CD4-positive, CD25-positive, alpha-beta regulatory T cell (primary cell): ENCODE measurements around the gene RIOK3. TPM values are rescaled to one million over a fixed set of nuclear protein-coding genes. Genes with fewer than 3 reads are reported as not detected.
"Not testable (repeated sequence)": the region's sequence is repeated elsewhere in the genome, so short reads cannot be mapped to it uniquely, and the experiment has no call there.

ENCODE experiments used
- ATAC-seq, 2 donors: fragments of 150-1000 bp; cut with Tn5 transposase; one replicate each; pipeline ENCODE4 v1.10.0; 2021; ENCODE audit warnings: low read depth in 2 of 2, moderate number of reproducible peaks in 2 of 2, moderate library complexity in 1 of 2
- DNase-seq, 3 donors: peaks; one replicate each; pipeline versions ENCODE4 v3.0.0 to v3.0.0-alpha.2; 2012 to 2022; ENCODE audit warnings: mixed read lengths in 1 of 3
- H3K27ac ChIP-seq: one replicate; pipeline ENCODE4 v1.7.0; 2013; ENCODE audit warnings: mild to moderate bottlenecking, low read length; ENCODE audit not compliant: insufficient read depth, poor library complexity, severe bottlenecking
- H3K27me3 ChIP-seq: one replicate; pipeline ENCODE4 v1.7.0; 2013; ENCODE audit warnings: low read length; ENCODE audit not compliant: control insufficient read depth, insufficient read depth
- H3K36me3 ChIP-seq: one replicate; pipeline ENCODE4 v1.7.0; 2013; ENCODE audit warnings: mild to moderate bottlenecking, low read length, moderate library complexity; ENCODE audit not compliant: control insufficient read depth, insufficient read depth
- H3K4me1 ChIP-seq: 2 replicates; pipeline ENCODE4 v1.7.0; 2013; ENCODE audit warnings: mild to moderate bottlenecking, low read length; ENCODE audit not compliant: insufficient read depth, control insufficient read depth, poor library complexity, severe bottlenecking
- H3K4me3 ChIP-seq: one replicate; pipeline ENCODE4 v1.7.0; 2013; ENCODE audit warnings: low read depth, mild to moderate bottlenecking, low read length, moderate library complexity
- H3K9me3 ChIP-seq, 2 experiments: 1 replicate in 1 of 2; 2 replicates in 1 of 2; pipeline ENCODE4 v1.7.0; 2013; ENCODE audit warnings: low read length in 2 of 2, mild to moderate bottlenecking in 1 of 2, moderate library complexity in 1 of 2; ENCODE audit not compliant: control insufficient read depth in 2 of 2
- H3K27ac Mint-ChIP-seq, 3 donors: one replicate each; pipeline ENCODE4 v1.8.0; 2020 to 2022; ENCODE audit warnings: mild to moderate bottlenecking in 3 of 3, mixed read lengths in 3 of 3, moderate library complexity in 2 of 3
- H3K27me3 Mint-ChIP-seq: one replicate; pipeline ENCODE4 v1.8.0; 2022; ENCODE audit warnings: mild to moderate bottlenecking, mixed read lengths
- H3K36me3 Mint-ChIP-seq: one replicate; pipeline ENCODE4 v1.8.0; 2020; ENCODE audit warnings: mixed read lengths
- H3K4me1 Mint-ChIP-seq, 4 donors: one replicate each; pipeline ENCODE4 v1.8.0; 2020 to 2022; ENCODE audit warnings: mixed read lengths in 4 of 4, mild to moderate bottlenecking in 1 of 4
- H3K4me3 Mint-ChIP-seq, 4 donors: one replicate each; pipeline ENCODE4 v1.8.0; 2020 to 2022; ENCODE audit warnings: mild to moderate bottlenecking in 4 of 4, mixed read lengths in 4 of 4, moderate library complexity in 3 of 4
- H3K9me3 Mint-ChIP-seq, 7 donors: one replicate each; pipeline ENCODE4 v1.8.0; 2020 to 2022; ENCODE audit warnings: mixed read lengths in 7 of 7, mild to moderate bottlenecking in 3 of 7, moderate library complexity in 2 of 7
- polyA plus RNA-seq, 4 donors: library from polyadenylated mRNA; unstranded; fragments of 300-500 nt; fragmentation: Illumina TruSeq; gene quantifications; one replicate each; pipeline ENCODE4 v1.2.3, GENCODE V29; 2021
- total RNA-seq: library from RNA; stranded (reverse); gene quantifications from one replicate; pipeline ENCODE4 v1.2.3, GENCODE V29; 2022

Gene RIOK3
- total and polyA plus RNA-seq, 5 donors from 2014 or later, result 43.2 to 136 (median 49.0) TPM

DNA sequence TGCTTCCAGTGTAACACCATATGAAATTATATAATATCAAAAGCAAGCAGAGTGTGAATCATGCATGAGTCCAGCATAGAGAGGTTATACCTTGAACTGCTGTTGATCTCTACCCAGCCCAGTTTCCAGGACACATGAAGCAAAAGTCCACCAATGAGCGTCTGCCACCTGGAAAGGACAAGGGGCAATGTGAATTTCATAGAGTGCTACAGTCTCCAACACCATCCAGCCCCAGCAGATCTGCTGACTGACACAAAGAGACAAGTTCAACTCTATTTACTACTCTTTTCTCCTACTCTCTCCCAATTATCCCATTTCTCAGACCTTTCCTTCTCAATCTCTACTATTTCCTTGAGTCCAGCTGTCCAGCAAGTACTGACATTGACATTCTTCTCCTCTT is 31.8 kb upstream of the RIOK3 start:
- no peaks in the 10 kb centered on the region for H3K27me3 ChIP-seq
- H3K36me3 ChIP-seq, result no peaks in the 10 kb centered on the region
- Mint-ChIP-seq H3K4me1 (no peaks in the 10 kb centered on the region), H3K4me3 (no peak overlapping the region), H3K9me3 (no peaks in the 10 kb centered on the region), H3K27me3 (no peaks in the 10 kb centered on the region), H3K36me3 (peaks cover 5% of the 10 kb centered on the region), H3K27ac (no peak overlapping the region)
- no peak for DNase-seq
- no peak overlapping the region for H3K4me3 ChIP-seq
- H3K27ac ChIP-seq, result no peak overlapping the region
- no peaks in the 10 kb centered on the region for H3K9me3 ChIP-seq
- ATAC-seq, result no peak
- no peaks in the 10 kb centered on the region for H3K4me1 ChIP-seq

DNA sequence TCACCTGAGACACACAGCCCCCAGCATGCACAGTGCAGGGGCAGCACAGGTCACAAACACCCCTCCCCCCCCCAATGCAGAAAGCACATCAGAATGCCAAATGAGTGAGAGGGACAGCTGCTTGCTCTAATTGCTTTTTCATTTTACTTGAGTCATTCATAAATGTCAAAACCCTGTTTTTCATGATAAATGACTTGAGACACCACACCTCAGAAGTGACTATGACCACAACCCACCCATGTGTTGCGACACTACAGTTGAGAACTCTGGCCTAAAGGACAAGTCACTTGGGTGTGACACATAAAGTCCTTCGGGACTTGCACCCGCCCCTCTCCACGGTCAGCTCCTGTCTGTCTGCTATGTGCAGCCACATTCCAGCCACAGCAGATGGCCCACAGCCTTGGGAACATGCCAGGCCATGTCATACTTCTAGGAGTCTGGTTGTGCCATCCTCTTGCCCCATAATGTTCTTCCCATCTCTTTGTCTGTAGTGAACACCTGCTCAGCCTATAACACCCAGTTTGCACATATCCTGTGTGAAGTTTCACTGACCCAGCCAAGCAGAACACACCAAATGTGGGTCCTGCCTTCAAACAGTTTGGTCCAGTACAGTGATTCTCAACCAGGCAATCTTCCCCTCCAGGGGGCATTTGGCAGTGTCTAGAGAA is 30.2 kb upstream of the RIOK3 start:
- no peak overlapping the region for H3K27ac Mint-ChIP-seq
- no peaks in the 10 kb centered on the region for H3K9me3 ChIP-seq
- H3K4me3 ChIP-seq, result no peak overlapping the region
- no peaks in the 10 kb centered on the region for H3K36me3 ChIP-seq
- H3K4me3 Mint-ChIP-seq, result no peak overlapping the region
- H3K27me3 ChIP-seq, result no peaks in the 10 kb centered on the region
- ATAC-seq (peak in 1 of 2 donors; percentile 40), DNase-seq (no peak)
- no peaks in the 10 kb centered on the region for H3K4me1 ChIP-seq
- H3K4me1 Mint-ChIP-seq, result no peaks in the 10 kb centered on the region
- no peaks in the 10 kb centered on the region for H3K9me3 Mint-ChIP-seq
- no peak overlapping the region for H3K27ac ChIP-seq
- H3K36me3 Mint-ChIP-seq, result peaks cover 7% of the 10 kb centered on the region
- H3K27me3 Mint-ChIP-seq, result no peaks in the 10 kb centered on the region

DNA sequence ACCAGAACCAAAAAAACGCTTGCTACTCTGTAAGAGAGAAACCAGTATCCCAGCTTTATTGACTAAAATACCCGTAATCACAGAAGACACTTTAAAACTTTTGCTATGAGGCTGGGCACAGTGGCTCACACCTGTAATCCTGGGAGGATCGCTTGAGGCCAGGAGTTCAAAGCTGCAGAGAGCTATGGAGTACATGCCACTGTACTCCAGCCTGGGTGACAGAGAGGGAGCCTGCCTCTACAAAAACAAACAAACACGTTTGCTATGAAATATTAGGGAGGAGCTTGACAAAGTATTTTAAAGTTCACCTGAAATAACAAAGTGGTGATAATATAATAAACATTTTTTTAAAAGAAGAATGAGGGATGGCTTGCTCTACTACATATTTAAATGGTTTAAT is 28.5 kb upstream of the RIOK3 start:
- DNase-seq, result no peak
- Mint-ChIP-seq H3K4me1 (no peaks in the 10 kb centered on the region), H3K27me3 (no peaks in the 10 kb centered on the region), H3K36me3 (peaks cover 10% of the 10 kb centered on the region), H3K4me3 (no peak overlapping the region), H3K9me3 (no peaks in the 10 kb centered on the region), H3K27ac (peak overlapping the region in 1 of 3 donors; percentile 1)
- no peak overlapping the region for H3K27ac ChIP-seq
- H3K4me3 ChIP-seq, result no peak overlapping the region
- no peaks in the 10 kb centered on the region for H3K36me3 ChIP-seq
- no peaks in the 10 kb centered on the region for H3K4me1 ChIP-seq
- H3K27me3 ChIP-seq, result no peaks in the 10 kb centered on the region
- no peaks in the 10 kb centered on the region for H3K9me3 ChIP-seq
- no peak for ATAC-seq

DNA sequence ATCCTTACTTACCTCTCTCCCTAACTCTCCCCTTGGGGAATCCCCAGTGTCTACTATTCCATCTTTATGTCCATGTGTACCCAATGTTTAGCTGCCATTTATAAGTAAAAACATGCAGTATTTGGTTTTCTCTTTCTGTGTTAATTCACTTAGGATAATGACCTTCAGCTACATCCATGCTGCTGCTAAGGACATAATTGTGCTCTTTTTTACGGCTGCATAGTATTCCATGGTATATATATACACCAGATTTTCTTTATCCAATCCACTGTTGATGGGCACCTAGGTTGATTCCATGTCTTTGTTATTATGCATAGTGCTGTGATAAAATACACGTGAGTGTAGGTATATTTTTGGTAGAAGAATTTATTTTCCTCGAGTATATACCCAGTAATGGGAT is 24.3 kb upstream of the RIOK3 start:
- H3K4me3 ChIP-seq, result no peak overlapping the region
- no peak overlapping the region for H3K27ac ChIP-seq
- H3K36me3 Mint-ChIP-seq, result peaks cover 9% of the 10 kb centered on the region
- DNase-seq (no peak), ATAC-seq (no peak)
- no peak overlapping the region for H3K4me3 Mint-ChIP-seq
- H3K4me1 ChIP-seq, result no peaks in the 10 kb centered on the region
- H3K9me3 ChIP-seq, result no peaks in the 10 kb centered on the region
- no peaks in the 10 kb centered on the region for H3K36me3 ChIP-seq
- no peak overlapping the region for H3K27ac Mint-ChIP-seq
- no peaks in the 10 kb centered on the region for H3K27me3 Mint-ChIP-seq
- no peaks in the 10 kb centered on the region for H3K9me3 Mint-ChIP-seq
- no peaks in the 10 kb centered on the region for H3K27me3 ChIP-seq
- H3K4me1 Mint-ChIP-seq, result no peaks in the 10 kb centered on the region

DNA sequence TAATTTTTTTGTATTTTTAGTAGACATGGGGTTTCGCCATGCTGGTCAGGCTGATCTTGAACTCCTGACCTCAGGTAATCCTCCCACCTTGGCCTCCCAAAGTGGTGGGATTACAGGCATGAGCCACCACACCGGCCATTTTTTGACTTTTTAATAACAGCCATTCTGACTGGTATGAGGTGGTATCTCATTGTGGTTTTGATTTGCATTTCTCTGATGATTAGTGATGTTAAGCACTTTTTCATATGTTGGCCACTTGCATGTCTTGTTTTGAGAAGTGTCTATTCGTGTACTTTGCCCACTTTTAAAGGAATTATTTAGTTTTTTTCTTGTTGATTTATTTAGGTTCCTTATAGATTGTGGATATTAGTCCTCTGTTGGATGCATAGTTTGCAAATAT is 23.5 kb upstream of the RIOK3 start:
- H3K27me3 Mint-ChIP-seq, result not testable (repeated sequence)

DNA sequence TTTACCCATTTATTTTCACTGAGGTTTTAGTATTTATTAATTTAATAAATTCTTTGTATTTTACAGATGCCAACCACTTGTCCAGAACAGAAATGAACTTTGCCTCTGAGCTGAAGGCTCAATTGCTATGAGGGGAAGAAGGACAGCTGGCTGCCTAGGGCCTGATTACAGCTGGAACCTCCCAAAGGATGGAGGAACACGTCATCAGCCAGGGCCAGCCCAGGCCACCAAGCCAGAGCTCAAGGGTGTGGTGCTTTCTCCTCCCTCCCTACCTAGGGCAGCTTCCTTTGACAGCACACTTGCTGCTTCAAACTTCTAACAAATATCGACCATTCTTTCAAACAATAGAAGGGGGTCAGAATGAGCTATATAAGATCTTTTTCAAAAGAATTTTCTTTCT is 19.7 kb upstream of the RIOK3 start:
- Histone ChIP-seq H3K27me3 (no peaks in the 10 kb centered on the region), H3K27ac (no peak overlapping the region), H3K4me1 (peaks cover 15% of the 10 kb centered on the region), H3K36me3 (no peaks in the 10 kb centered on the region), H3K9me3 (no peaks in the 10 kb centered on the region), H3K4me3 (no peak overlapping the region)
- Mint-ChIP-seq H3K36me3 (peaks cover 3% of the 10 kb centered on the region), H3K27ac (no peak overlapping the region), H3K4me1 (peaks cover 0 to 10% (median 6%) of the 10 kb centered on the region in 4 donors), H3K27me3 (no peaks in the 10 kb centered on the region), H3K9me3 (no peaks in the 10 kb centered on the region), H3K4me3 (peak overlapping the region in 1 of 4 donors; percentile 60)
- no peak for DNase-seq
- no peak for ATAC-seq

More for the DNA sequence above, 23.5 kb upstream of the RIOK3 start:
- H3K4me1 ChIP-seq, H3K27me3 ChIP-seq, ATAC-seq, H3K27ac Mint-ChIP-seq, H3K4me1 Mint-ChIP-seq, DNase-seq, H3K4me3 Mint-ChIP-seq, H3K4me3 ChIP-seq, H3K9me3 Mint-ChIP-seq, H3K36me3 ChIP-seq, H3K36me3 Mint-ChIP-seq, H3K9me3 ChIP-seq, H3K27ac ChIP-seq: not testable (repeated sequence)

DNA sequence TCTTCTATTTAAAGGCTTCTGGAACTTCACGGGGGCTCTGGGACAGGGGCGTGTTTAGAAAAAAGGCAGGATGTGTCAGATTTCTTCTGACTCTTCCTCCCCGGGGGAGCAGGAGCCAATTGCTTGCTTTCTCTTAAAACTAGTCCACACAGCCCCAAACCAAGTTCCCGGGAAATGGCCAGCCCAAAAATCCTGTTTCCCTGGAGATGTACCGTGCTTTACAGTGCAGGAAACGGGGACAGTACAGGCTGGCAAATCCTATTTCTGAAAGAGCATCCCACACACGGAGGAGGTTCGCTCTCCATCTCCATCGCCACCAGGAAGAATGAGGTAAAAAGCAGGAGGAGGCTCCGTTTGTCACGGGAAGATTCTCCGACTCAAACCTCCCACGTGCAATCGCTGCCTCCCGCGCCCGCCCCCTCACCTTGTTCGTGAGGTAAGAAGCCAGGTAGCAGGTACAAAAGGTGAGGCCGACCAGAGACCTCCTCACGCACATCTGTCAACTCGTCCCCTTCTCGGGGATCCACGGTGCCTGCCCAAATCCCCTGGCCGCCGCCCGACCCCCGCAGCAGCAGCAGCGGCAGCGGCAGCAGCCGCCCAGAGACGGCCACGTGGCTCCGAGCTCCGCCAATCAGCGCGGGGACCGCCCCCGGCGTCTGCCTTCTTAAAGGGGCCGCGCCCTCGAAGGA is 15.6 kb upstream of the RIOK3 start:
- Histone ChIP-seq H3K9me3 (no peaks in the 10 kb centered on the region), H3K4me3 (peak overlapping the region; percentile 92), H3K27me3 (peaks cover 3% of the 10 kb centered on the region), H3K36me3 (no peaks in the 10 kb centered on the region), H3K4me1 (peaks cover 16% of the 10 kb centered on the region), H3K27ac (peak overlapping the region; percentile 10)
- Mint-ChIP-seq H3K27ac (peak overlapping the region in 2 of 3 donors; percentile 46 to 58), H3K27me3 (peaks cover 3% of the 10 kb centered on the region), H3K36me3 (no peaks in the 10 kb centered on the region), H3K4me3 (peak overlapping the region; percentile 87 to 90 (median 89)), H3K9me3 (no peaks in the 10 kb centered on the region), H3K4me1 (peaks cover 3 to 18% (median 7%) of the 10 kb centered on the region in 4 donors)
- ATAC-seq, result peak; percentile 97 to 98
- peak; percentile 70 to 80 (median 73) for DNase-seq

DNA sequence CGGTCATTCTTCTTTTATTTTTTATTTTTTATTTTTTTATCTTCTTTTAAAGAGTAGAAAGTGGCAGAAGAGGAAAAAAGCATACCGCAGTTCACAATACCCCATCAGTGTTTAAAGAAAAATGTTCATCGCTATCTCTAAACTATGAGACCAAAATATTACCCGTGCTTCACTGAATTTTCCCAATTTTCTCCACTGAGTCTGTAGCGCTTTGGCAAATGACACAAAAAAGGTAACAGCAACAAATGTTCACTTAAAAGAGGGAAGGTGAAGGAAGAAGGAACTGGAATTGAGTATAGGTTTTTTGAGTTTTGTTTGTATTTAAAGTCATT is 15.1 kb upstream of the RIOK3 start:
- Mint-ChIP-seq H3K9me3 (no peaks in the 10 kb centered on the region), H3K36me3 (no peaks in the 10 kb centered on the region), H3K27ac (peak overlapping the region in 1 of 3 donors; percentile 26), H3K4me3 (peak overlapping the region; percentile 87 to 91 (median 89)), H3K4me1 (peaks cover 3 to 18% (median 7%) of the 10 kb centered on the region in 4 donors), H3K27me3 (peaks cover 4% of the 10 kb centered on the region)
- Histone ChIP-seq H3K4me1 (peaks cover 16% of the 10 kb centered on the region), H3K36me3 (no peaks in the 10 kb centered on the region), H3K27me3 (peaks cover 3% of the 10 kb centered on the region), H3K4me3 (peak overlapping the region; percentile 86), H3K9me3 (no peaks in the 10 kb centered on the region), H3K27ac (no peak overlapping the region)
- DNase-seq (no peak), ATAC-seq (no peak)
